ENCODE results near the gene CIAO2A.
"Not testable (repeated sequence)": the region's sequence is repeated elsewhere in the genome, so short reads cannot be mapped to it uniquely, and the experiment has no call there.

Gene CIAO2A

GRCh38 chr15:64112073-64112772 lies 18.6 kb upstream of the CIAO2A start:
- no peak overlapping the region for H3K4me3 ChIP-seq (ENCODE audit: low read length)
- no peak for DNase-seq (ENCODE audit: low read depth)
- TF ChIP-seq CTCF (conservative IDR thresholded peaks at IDR 0.05; ENCODE audit: low read depth, low read length): no peak

GRCh38 chr15:64111679-64112050 lies 18.0 kb upstream of the CIAO2A start:
- no peak overlapping the region for H3K4me3 ChIP-seq (ENCODE audit: low read length)
- TF ChIP-seq CTCF (conservative IDR thresholded peaks at IDR 0.05; ENCODE audit: low read depth, low read length): no peak
- no peak for DNase-seq (ENCODE audit: low read depth)

DNA sequence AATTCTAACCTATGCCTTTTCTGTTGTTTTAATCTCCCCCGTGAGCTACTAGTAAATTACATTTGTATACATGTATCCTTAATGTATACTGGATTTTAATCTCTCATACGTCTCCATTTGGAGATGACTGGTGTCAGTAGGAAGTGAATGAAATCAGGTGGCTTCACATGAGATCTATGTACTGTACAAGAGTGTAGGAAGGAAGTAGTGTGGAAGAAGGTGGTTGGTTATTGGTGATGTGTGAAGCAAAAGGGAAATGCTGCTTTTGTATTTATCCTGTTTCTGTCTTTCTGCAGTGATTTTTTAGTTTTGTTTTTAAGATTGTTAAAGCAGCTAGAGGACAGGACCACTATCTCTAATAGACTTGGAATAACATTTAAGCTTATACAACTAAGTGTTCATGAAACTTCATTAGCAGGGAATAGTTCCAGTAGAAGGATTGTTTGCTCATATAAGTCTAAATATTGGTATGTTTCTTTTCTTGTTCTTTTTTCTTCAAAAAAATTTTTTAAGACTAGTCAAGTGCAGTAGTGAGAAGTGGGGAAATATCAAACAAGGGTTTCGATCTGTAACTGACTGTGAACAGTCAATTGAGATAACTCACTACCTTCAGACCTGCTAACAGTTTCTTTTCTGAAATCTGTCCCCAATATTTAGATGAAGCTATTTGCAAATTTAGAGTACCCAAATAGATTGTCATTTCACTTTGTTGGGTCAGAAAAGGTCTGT lies 17.5 kb upstream of the CIAO2A start:
- H3K4me3 ChIP-seq (ENCODE audit: low read length): no peak overlapping the region
- DNase-seq (ENCODE audit: low read depth): no peak
- no peak for TF ChIP-seq CTCF (conservative IDR thresholded peaks at IDR 0.05; ENCODE audit: low read depth, low read length)

DNA sequence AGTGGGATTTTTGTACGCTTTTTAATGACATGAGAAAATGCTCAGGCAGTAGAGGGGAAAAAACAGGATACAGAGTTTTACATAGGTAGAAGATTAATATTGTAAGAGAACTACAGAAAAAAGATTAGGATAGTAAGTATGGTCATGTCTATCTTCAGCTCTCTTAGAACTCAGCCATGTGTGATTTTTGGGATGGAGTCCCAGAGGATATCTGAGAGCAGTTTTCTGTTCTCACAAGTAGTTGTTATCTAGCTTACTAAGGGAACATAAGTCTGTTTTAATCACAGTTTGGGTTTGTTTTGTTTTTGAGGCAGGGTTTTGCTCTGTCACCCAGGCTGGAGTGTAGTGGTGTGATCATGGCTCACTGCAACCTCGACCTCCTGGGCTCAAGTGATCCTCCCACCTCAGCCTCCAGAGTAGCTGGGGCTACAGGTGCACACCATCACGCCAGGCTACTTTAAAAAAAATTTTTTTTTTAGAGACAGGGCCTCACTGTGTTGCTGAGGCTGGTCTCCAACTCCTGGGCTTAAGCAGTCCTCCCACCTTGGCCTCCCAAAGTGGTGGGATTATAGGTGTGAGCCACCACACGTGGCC lies 16.6 kb upstream of the CIAO2A start:
- not testable (repeated sequence) for DNase-seq (ENCODE audit: low read depth); H3K4me3 ChIP-seq (ENCODE audit: low read length)

- no peak overlapping the region for H3K4me3 ChIP-seq (ENCODE audit: low read length)
- TF ChIP-seq CTCF (conservative IDR thresholded peaks at IDR 0.05; ENCODE audit: low read depth, low read length): no peak
- DNase-seq (ENCODE audit: low read depth): no peak
Observed at GRCh38 chr15:64107337-64107736, 13.7 kb upstream of the CIAO2A start.

DNA sequence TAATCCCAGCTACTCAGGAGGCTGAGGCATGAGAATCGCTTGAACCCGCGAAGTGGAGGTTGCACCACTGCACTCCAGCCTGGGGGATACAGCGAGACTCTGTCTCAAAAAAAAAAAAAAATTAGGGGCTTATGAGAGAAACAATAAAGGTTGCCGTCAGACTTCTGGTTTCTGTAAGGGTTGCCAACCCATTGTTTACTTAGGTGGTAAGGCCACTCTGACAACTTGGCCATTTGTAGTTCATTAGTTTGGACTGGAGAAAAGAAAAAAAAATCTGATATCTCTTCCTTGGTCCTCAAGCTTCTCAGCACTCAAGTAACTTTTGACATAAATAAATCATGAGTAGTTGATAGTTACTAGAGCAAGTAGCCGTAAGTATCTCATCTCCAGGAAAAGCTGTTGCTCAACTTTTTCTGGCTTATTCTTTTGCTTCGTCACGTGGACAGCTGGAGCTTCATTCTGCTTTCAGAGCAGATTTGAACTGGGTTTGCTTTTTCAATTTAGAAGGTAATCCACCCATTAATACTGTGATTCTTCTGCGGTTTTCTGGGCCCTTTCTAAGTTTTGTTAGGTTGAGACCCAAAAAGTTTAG lies 11.6 kb upstream of the CIAO2A start:
- TF ChIP-seq CTCF (conservative IDR thresholded peaks at IDR 0.05; ENCODE audit: low read depth, low read length): no peak
- no peak for DNase-seq (ENCODE audit: low read depth)
- H3K4me3 ChIP-seq (ENCODE audit: low read length): no peak overlapping the region

DNA sequence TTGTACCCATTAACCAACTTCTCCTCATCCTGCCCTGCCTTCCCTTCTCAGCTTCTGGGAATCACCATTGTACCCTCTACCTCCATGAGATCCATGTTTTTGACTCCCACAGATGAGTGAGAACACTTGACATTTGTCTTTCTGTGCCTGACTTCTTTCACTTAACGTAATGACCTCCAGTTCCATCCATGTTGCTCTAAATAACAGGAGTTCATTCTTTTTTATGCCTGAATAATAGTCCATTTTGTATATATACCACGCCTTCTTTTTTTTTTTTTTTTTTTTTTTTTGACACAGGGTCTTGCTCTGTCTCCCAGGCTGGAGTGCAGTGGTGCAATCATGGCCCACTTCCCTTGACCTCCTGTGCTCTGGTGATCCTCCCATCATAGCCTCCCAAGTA lies 8.9 kb upstream of the CIAO2A start:
- TF ChIP-seq CTCF (conservative IDR thresholded peaks at IDR 0.05; ENCODE audit: low read depth, low read length): no peak
- no peak overlapping the region for H3K4me3 ChIP-seq (ENCODE audit: low read length)
- no peak for DNase-seq (ENCODE audit: low read depth)

Data from retinal pigment epithelial cell (primary cell).